D341Med (cell line): Measurements from ENCODE around the gene TIMM8B.
A peak's percentile ranks its signal among the peaks of the same experiment; 100 is the strongest.
"Not testable (repeated sequence)": the region's sequence is repeated elsewhere in the genome, so short reads cannot be mapped to it uniquely, and the experiment has no call there.

Experiments
- DNase-seq: peaks from one replicate; pipeline ENCODE4 v3.0.0; 2012; ENCODE audit warnings: low spot score

The TIMM8B gene

DNA sequence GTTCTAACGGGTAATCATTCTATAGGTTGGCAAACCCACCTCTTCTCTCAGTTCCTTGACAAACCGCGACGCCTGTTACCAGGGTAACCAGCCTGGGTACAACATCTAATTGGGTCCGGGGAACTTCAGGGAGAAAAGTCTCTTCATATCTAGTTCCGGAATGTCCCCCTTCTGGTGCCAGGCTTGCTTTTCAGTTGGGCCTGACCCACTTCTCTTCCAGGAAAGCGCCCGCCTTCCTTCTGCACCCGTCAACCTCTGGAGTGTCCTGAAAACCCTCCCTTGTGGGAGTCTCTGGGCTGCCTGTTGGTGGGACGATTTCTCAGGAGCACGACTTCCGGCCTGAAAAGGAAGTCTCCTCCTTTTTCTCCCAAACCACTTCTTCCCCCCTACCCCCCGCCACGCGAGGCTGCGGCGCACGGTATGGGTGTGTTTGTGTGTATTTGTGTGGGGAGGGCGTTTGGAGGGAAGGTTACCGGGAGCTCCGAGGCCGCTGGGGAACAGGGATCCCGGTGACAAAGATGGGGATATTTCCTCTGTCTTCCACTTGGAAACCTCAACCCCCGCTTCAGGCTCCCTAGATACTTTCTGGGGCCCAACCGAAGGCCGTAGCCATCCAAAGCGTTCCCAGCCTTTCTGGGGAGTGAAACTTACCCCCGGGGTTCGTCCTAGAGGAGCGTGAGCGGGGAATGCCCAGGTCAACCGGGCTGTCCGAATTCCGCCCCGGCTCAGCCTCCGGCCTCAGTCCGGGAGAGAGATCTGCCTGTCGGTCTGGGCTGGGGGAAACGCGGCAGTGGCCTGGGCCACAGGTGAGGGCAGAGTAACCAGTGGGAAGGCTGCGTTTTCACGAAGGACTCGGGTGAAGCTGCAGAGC lies 12.4 kb downstream of the TIMM8B start, which contains the start of the genes NKAPD1 and PIH1D2:
Gene NKAPD1 (plus strand): TSS at position 359 of the 871 bp plus-strand sequence. CDS start 1,276 bp downstream, outside the sequence.
Gene PIH1D2 (minus strand): TSS at position 77 of the 871 bp plus-strand sequence. CDS start 843 bp downstream, outside the sequence.
- DNase-seq: peak; percentile 85

DNA sequence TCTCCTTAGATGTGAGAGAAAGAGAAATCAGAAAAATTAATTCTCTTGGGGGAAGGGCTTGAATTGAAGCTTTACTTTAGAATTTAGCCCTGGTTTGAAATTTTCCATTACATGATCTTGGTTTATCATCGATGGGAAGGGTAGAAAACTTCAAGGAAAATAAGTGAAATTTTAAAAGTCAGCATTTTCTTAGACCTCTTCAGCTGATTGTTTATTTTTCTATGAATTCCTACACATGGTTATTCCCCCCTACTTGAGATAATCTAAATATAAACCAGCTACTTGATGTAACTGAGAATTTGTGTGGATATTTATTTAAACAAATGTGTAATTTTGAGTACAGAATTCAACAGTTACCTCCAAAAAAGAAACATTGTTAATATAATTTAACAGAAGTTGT lies 23.6 kb downstream of the TIMM8B start:
- DNase-seq: no peak

GRCh38 chr11:112058103-112058502 lies 28.5 kb downstream of the TIMM8B start:
- no peak for DNase-seq

DNA sequence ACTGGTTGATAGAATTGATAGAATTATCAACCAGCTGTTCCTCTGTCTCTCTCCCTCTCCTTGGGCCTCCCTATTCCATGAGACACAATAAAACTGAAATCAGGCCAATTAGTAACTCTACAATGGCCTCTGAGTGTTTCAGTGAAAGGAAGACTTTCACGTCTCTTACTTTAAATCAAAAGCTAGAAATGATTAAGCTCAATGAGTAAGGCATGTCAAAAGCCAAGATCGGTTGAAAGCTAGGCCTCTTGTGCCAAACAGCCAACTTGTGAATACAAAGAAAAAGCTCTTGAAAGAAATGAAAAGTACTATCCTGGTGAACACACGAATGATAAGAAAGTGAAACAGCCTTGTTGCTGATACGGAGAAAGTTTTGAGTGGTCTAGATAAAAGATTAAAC lies 29.4 kb downstream of the TIMM8B start:
- no peak for DNase-seq

DNA sequence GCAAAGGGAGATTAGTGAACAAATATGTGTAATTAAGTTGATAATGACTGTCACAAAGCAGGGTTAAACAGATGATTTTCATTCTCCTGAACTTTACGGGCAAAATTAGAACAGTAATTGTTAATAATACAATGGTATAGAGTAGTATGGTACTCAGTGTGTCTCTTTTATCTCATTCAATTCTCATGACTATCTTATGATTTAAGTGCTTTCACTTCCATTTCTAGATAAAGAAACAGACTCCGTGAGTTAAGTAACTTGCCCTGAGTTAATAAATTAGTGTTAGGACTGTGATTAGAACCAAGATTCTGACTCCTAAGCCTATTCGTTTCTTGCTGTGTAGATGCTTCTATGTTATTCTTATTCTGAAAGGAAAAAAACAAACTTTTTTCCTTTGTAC lies 34.8 kb downstream of the TIMM8B start:
- DNase-seq: no peak

GRCh38 chr11:112050721-112051120 lies 35.8 kb downstream of the TIMM8B start:
- DNase-seq: no peak

- no peak for DNase-seq
Measured at GRCh38 chr11:112049777-112050176, 36.8 kb downstream of the TIMM8B start.

DNA sequence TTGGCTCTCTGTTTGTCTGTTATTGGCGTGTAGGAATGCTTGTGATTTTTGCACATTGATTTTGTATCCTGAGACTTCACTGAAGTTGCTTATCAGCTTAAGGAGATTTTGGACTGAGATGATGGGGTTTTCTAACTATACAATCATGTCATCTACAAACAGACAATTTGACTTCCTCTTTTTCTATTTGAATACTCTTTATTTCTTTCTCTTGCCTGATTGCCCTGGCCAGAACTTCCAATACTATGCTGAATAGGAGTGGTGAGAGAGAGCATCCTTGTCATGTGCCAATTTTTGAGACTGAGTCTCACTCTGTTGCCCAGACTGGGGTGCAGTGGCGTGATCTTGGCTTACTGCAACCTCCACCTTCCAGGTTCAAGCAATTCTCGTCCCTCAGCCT lies 38.3 kb downstream of the TIMM8B start:
- not testable (repeated sequence) for DNase-seq

- not testable (repeated sequence) for DNase-seq
Measured at GRCh38 chr11:112046647-112047046, 39.9 kb downstream of the TIMM8B start.

GRCh38 chr11:112044961-112045360 lies 41.6 kb downstream of the TIMM8B start:
- DNase-seq: no peak

DNA sequence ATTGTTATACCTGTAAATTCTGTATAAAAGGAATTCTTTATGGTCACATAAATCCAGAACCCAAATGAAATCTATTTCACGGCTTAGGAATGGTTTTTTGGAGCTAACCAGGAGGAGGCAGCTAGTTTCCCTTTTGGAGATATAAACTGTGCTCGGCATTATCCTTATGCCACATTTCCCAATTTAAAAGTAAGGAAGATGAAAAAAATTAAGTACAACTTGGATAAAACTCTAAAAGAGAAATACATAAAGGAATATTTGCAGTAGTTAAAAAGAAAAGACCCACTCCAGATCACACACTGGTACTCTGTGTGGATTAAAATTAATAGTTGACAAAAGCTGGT lies 43.6 kb downstream of the TIMM8B start:
- no peak for DNase-seq

GRCh38 chr11:112042161-112042960 lies 44.2 kb downstream of the TIMM8B start:
- no peak for DNase-seq

DNA sequence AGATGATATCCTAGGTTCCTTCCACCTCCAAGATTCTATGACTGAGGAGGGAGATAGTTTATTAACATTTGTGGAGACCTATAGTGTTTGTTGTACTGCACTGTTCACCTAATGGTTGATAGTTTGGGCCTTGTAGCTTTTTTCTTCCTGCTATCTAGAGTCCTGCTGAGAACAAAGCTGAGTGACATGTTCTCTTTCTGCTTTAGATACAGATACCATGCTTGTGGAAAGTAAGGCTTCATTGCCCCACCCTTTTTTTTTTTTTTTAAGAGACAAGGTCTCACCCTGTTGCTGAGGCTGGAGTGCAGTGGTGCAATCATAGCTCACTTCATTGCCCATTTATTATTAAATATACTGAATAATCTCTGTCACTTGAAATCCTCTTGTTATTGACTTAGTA lies 49.0 kb downstream of the TIMM8B start:
- DNase-seq: no peak
